DMS 273 (cell line): ENCODE data around the gene FHAD1.

ENCODE experiments used
- DNase-seq: peaks from one replicate; lab custom pipeline; 2025; ENCODE audit not compliant: unreplicated experiment; lab: John Stamatoyannopoulos, UW

The FHAD1 gene

DNA sequence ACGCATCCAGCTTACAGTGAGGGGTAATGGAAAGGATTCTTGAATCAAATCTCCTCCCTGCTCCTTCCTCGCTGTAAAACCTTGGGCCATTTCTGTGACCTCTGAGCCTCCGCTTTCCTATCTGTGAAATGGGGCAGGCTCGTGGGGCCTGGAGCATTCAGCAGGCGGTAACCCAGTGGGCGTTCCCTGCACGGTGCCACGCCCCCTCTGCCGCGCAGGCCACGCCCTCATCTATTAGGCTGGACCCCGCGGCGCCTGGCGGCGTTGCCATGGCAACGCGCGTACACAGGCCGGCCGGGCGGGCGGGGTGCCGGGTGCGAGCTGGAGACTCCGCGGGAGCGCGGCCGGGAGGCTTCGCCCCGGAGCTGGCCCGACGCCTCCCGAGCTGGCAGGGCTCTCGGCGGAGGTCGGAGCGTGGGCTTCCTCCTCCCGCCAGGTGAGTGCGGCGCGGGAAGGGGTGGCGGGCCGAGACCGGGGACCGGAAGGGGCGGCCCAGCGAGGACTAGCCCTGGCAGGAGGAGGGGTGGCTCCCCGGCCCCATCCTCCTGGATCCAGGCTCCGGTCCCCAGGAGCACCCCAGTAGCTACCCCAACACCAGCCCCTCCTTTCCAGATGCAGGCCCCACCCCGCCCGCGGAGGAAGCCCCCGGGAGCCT is at the start of gene FHAD1:
FHAD1 (plus strand) TSS at position 264 of the 655 bp plus-strand sequence. CDS start 4,562 bp downstream, outside the sequence.
- DNase-seq: peak; percentile 87

DNA sequence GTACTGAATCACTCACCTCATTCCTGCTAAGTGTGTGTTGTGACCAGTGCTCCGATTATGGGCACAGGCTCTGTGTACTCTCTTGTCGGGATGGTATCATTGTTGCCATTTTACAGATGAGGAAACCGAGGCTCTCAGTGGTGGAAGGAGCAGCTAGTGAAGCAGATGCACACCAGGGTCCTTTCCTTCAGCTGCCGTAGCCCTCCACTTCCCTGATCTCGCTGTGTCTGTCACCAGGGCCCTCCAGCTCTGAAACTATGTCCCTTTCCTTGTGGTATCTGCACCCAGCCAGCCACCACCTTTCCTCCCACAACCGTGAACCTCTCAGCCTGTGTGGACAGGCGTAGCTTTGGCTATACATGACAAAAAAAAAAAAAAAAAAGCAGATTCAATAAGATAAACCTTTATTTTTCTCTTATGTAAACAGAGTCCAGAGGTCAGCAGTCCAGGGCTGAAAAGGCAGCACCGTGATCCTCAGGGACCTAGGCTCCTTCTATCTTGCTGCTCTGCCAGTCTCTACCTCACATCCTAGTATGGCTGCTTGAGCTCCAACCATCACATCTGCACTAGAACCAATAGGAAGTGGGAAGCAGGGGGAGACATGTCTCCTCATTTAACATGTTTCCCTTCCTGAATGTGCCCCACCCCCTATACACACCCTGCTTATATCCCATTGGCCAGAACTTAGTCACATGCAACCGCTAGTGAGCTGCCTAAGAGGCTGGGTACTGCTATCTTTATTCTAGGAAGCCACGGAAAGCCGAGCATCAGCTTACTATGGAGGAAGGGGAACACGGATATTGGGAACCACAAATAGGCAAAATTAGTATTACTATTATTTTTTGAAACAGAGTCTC is 49.2 kb upstream of the FHAD1 start:
- no peak for DNase-seq

DNA sequence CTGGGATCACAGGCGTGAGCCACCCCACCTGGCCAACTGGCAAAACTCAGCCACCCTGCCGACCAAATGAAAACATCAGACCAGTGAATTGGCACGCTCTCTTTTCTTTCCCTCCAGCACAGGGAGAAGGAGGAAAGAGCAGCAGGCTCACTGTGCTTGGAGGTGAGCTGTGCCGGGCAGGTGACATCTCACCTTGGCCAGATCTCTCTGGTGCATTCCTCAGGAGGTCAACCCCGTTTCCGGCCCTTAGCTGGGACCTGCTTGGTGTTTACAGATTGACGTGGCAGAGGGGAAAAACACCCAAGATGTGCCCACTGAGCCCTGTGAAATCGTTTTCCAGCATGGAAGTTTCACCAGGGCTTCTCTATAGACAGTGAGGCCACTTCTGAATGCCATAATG is 48.3 kb upstream of the FHAD1 start:
- DNase-seq: no peak

DNA sequence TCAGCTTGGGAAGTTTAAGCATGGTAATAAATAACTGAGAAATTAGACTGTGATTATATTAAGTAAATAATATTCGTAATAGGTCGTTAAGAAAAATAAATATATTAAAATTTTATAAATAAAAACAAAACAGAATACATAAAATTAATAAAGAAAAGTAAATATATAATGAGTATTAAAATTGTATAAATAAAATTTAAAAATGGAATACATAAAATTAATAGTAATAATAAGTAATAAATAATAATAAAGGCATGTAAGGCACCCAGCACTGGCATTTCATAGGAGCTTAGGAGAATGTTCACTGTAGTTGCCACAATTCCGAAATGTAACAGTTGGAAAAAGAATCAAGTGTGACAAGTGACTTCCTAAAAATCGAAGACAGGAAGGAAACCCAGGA is 45.8 kb upstream of the FHAD1 start:
- no peak for DNase-seq

DNA sequence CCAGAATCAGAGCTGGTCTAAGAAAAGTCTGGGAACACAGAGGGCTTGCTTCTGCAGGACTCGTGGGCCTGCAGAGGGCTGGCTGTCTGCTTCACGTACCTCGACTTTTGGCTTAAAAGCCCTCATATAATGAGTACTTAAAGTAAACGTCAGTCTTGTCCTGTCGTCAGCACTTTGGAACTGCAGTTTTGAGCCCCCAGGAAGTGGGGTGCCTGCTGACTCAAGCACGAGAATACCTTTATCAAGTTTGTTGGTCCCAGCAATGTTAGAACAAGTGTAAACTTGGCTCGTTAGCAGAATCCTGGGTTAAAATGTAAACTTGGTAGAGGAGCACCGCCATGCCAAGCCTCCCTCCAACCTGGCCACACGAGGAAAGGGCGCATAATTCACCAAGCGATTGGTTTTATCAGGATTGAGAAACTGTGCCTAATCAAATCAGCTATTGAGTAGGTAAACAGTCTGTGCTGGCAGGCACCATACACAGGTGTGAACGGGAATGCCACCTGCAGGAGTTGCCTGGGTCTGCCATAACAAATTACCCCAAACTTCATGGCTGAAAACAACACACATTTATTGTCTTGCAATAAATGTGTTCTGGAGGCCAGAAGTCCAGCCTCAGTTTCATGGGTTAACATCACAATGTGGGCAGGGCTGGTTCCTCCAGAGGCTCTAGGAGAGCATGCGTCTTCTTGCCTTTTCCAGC is 45.0 kb upstream of the FHAD1 start:
- DNase-seq: no peak

GRCh38 chr1:15204931-15205330 is 42.1 kb upstream of the FHAD1 start:
- DNase-seq: no peak

- DNase-seq: no peak
Observed at GRCh38 chr1:15205586-15206346, 41.3 kb upstream of the FHAD1 start.

DNA sequence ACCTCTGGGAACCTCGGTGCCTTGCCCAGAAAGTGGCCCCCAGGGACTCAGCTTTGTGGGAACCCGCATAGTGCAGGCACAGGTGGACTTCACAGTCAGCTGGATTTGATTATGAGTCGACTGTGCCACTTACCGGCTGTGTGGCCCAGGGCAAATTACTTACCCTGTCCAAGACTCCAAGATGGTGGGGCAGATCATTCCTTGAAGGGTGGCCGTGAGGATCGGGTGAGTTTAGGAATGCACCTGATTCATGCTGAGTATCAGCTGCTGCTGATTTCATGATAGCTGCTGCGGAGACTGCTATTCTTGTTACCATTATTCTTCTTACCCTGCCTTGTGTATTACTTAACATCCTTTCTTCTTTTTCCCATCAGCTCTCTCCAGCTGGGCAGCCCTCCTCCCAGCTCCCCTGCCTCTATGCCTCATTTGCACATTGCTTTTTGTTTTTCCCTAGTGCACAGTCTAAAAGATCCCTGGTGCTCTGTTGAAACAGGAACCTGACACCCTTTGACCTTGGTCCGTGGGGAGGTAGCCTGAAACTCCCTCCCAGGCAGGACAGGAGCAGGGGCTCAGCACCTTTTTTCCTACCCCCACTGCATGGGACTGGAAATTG is 40.5 kb upstream of the FHAD1 start:
- no peak for DNase-seq

DNA sequence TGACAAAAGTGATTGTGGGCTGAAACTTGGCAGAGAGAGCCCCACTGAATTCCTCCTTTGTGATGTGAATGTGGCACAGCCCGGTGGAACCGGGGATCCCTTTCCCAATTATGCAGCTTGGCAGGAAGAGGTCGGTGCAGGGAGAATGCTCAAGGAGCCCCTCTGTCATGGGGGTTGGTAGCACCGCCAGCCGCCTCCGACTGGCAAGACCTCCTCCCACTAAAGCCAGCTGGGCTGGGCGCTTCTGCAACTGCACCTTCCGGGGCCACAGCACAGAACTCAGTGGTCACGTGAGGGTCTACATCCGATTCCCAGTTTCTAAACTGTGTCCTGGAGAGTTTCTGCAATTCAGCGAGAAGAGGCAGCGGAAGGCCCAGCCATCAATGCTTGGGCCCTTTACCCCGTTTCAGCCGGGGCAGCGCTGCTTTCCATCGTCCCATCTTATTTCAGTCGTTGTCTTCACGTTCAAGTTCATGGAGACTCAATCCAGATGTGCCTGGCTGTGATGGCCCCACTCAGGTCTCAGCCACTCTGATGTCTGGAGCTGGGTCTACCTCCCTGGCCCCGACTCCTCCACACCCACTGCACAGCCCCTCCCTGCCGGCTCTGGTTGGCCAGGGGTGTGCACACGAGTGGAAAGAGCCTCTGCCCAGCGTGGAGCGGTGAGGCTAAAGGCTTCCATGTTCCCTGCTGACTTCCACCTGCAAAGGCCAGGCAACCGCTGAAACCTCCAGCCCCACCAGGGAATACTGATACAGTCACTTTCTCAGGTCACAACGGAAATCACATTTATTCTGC is 39.8 kb upstream of the FHAD1 start:
- DNase-seq: no peak

GRCh38 chr1:15207829-15208429 is 39.1 kb upstream of the FHAD1 start:
- no peak for DNase-seq

GRCh38 chr1:15210651-15211375 is 36.2 kb upstream of the FHAD1 start:
- DNase-seq: no peak

- no peak for DNase-seq
Observed at GRCh38 chr1:15211424-15211823, 35.6 kb upstream of the FHAD1 start.

GRCh38 chr1:15212216-15212953 is 34.6 kb upstream of the FHAD1 start:
- no peak for DNase-seq

- DNase-seq: no peak
Observed at GRCh38 chr1:15212954-15213291, 34.1 kb upstream of the FHAD1 start.

GRCh38 chr1:15213341-15213821 is 33.6 kb upstream of the FHAD1 start:
- no peak for DNase-seq

GRCh38 chr1:15214527-15214926 is 32.5 kb upstream of the FHAD1 start:
- DNase-seq: no peak

- no peak for DNase-seq
Observed at GRCh38 chr1:15215116-15215515, 31.9 kb upstream of the FHAD1 start.

GRCh38 chr1:15217654-15218053 is 29.4 kb upstream of the FHAD1 start:
- DNase-seq: no peak
